H1 (cell line): ENCODE measurements around the gene UBE2M. TPM values are rescaled to one million over a fixed set of nuclear protein-coding genes. Genes with fewer than 3 reads are reported as not detected.
A peak's percentile ranks its signal among the peaks of the same experiment; 100 is the strongest.

ENCODE experiments used
- BRCA1 ChIP-seq: IDR thresholded peaks from 2 replicates; pipeline ENCODE4 v1.6.1; 2012; ENCODE audit warnings: low read depth, low read length, improper control_type of control experiment
- CHD2 ChIP-seq: IDR thresholded peaks from 2 replicates; pipeline ENCODE4 v1.6.1; 2012; ENCODE audit warnings: low read length, improper control_type of control experiment
- CTBP2 ChIP-seq: IDR thresholded peaks from 2 replicates; pipeline ENCODE4 v1.7.0; 2011; ENCODE audit warnings: borderline replicate concordance, mild to moderate bottlenecking, moderate library complexity, mixed read lengths, low read length; ENCODE audit not compliant: insufficient read depth, insufficient read length
- E2F6 ChIP-seq: IDR thresholded peaks from 2 replicates; pipeline ENCODE4 v1.6.1; 2012; ENCODE audit warnings: inconsistent platforms
- EGR1 ChIP-seq: IDR thresholded peaks from 2 replicates; pipeline ENCODE4 v1.6.1; 2011; ENCODE audit warnings: low read depth, low read length, borderline replicate concordance
- JUND ChIP-seq: IDR thresholded peaks from 2 replicates; pipeline ENCODE4 v1.6.1; 2011; ENCODE audit warnings: mild to moderate bottlenecking, improper control_type of control experiment, low read length
- NRF1 ChIP-seq: IDR thresholded peaks from 2 replicates; pipeline ENCODE4 v1.6.1; 2011; ENCODE audit warnings: mild to moderate bottlenecking, low read depth, low read length, improper control_type of control experiment
- PHF8 ChIP-seq: fragments of 200-600 bp; sonication (generic); conservative IDR thresholded peaks from 2 replicates; pipeline ENCODE4 v1.7.1; 2012; ENCODE audit warnings: low read depth, mild to moderate bottlenecking, inconsistent platforms, low read length, moderate library complexity
- SRF ChIP-seq: IDR thresholded peaks from 2 replicates; pipeline ENCODE4 v1.6.1; 2011; ENCODE audit warnings: mild to moderate bottlenecking, low read depth, low read length, moderate library complexity
- TAF1 ChIP-seq: IDR thresholded peaks from 2 replicates; pipeline ENCODE4 v1.6.1; 2011; ENCODE audit warnings: mild to moderate bottlenecking, low read depth, low read length
- TBP ChIP-seq: IDR thresholded peaks from 2 replicates; pipeline ENCODE4 v1.6.1; 2011; ENCODE audit warnings: low read depth, low read length, improper control_type of control experiment
- TCF12 ChIP-seq: IDR thresholded peaks from 2 replicates; pipeline ENCODE4 v1.6.1; 2011; ENCODE audit warnings: low read depth, mild to moderate bottlenecking, low read length
- polyA plus RNA-seq, 7 experiments: library from polyadenylated mRNA; depleted of rRNA in 3 of 7; stranded (reverse) in 5 of 7; unstranded in 2 of 7; fragments of >200 nt in 5 of 7; fragments of 200-250 nt in 2 of 7; gene quantifications; 1 replicate in 5 of 7; 2 replicates in 1 of 7; 4 replicates in 1 of 7; pipeline versions ENCODE4 v1.2.1 to v1.2.3, GENCODE V29; 2011 to 2013; ENCODE audit warnings: missing spikeins in 2 of 7, mixed read lengths in 2 of 7
- total RNA-seq: library from RNA; stranded (reverse); fragmentation: NEBNext Ultra II Directional; extraction: Animal tissue kit (Norgen Biotek cat#: 25700); gene quantifications from 2 replicates; pipeline ENCODE4 v1.2.1, GENCODE V29; 2021
- TF ChIP-seq, protein P1 (sequence below): IDR thresholded peaks from 2 replicates; pipeline ENCODE4 v1.6.1; 2012; ENCODE audit warnings: low read length, inconsistent platforms
- TF ChIP-seq, protein P2 (sequence below): IDR thresholded peaks from 2 replicates; pipeline ENCODE4 v1.6.1; 2011; ENCODE audit warnings: low read depth, mild to moderate bottlenecking, low read length; ENCODE audit not compliant: insufficient read depth
- TF ChIP-seq, protein P3 (sequence below): IDR thresholded peaks from 2 replicates; pipeline ENCODE4 v1.6.1; 2011; ENCODE audit warnings: low read length, improper control_type of control experiment
- TF ChIP-seq, protein P4 (sequence below), 3 experiments: IDR thresholded peaks; 1 replicate in 2 of 3; 2 replicates in 1 of 3; pipeline versions ENCODE4 v1.5.1 to v1.6.1; 2011; ENCODE audit warnings: low read length in 3 of 3, mild to moderate bottlenecking in 3 of 3, inconsistent platforms in 2 of 3, low read depth in 1 of 3, moderate library complexity in 1 of 3; ENCODE audit not compliant: insufficient read depth in 1 of 3; ENCODE audit errors: control extremely low read depth in 1 of 3

Gene UBE2M
- total and polyA plus RNA-seq, 2 of the 8 experiments (the other 6 are each of a cell fraction or from before 2014, with no cell fraction given), result 93.8 to 114 TPM

GRCh38 chr19:58572818-58573657 lies 14.6 kb upstream of the UBE2M start, which contains the start of gene MZF1 (continued):
- TF ChIP-seq, protein P1, sequence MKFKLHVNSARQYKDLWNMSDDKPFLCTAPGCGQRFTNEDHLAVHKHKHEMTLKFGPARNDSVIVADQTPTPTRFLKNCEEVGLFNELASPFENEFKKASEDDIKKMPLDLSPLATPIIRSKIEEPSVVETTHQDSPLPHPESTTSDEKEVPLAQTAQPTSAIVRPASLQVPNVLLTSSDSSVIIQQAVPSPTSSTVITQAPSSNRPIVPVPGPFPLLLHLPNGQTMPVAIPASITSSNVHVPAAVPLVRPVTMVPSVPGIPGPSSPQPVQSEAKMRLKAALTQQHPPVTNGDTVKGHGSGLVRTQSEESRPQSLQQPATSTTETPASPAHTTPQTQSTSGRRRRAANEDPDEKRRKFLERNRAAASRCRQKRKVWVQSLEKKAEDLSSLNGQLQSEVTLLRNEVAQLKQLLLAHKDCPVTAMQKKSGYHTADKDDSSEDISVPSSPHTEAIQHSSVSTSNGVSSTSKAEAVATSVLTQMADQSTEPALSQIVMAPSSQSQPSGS, result 0 out of 2 replicates have a peak, but pooled peaks have one; percentile 19
- TF ChIP-seq, protein P2, sequence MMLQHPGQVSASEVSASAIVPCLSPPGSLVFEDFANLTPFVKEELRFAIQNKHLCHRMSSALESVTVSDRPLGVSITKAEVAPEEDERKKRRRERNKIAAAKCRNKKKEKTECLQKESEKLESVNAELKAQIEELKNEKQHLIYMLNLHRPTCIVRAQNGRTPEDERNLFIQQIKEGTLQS, result peak; percentile 95
- peak; percentile 3; the same call in 1 of the 2 replicates for TF ChIP-seq JUND
- TF ChIP-seq TBP, result peak; percentile 21; the same call in 1 of the 2 replicates
- TF ChIP-seq EGR1, result no peak; the same call in 1 of the 2 replicates
- TF ChIP-seq NRF1, result peak; percentile 57
- no peak for TF ChIP-seq CTBP2
- TF ChIP-seq, protein P3, sequence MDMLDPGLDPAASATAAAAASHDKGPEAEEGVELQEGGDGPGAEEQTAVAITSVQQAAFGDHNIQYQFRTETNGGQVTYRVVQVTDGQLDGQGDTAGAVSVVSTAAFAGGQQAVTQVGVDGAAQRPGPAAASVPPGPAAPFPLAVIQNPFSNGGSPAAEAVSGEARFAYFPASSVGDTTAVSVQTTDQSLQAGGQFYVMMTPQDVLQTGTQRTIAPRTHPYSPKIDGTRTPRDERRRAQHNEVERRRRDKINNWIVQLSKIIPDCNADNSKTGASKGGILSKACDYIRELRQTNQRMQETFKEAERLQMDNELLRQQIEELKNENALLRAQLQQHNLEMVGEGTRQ, result 0 out of 2 replicates have a peak, but pooled peaks have one; percentile 22
- TF ChIP-seq SRF, result peak; percentile 70
- TF ChIP-seq TAF1, result 0 out of 2 replicates have a peak, but pooled peaks have one; percentile 47
- peak; percentile 80 for TF ChIP-seq PHF8
- TF ChIP-seq, protein P4, sequence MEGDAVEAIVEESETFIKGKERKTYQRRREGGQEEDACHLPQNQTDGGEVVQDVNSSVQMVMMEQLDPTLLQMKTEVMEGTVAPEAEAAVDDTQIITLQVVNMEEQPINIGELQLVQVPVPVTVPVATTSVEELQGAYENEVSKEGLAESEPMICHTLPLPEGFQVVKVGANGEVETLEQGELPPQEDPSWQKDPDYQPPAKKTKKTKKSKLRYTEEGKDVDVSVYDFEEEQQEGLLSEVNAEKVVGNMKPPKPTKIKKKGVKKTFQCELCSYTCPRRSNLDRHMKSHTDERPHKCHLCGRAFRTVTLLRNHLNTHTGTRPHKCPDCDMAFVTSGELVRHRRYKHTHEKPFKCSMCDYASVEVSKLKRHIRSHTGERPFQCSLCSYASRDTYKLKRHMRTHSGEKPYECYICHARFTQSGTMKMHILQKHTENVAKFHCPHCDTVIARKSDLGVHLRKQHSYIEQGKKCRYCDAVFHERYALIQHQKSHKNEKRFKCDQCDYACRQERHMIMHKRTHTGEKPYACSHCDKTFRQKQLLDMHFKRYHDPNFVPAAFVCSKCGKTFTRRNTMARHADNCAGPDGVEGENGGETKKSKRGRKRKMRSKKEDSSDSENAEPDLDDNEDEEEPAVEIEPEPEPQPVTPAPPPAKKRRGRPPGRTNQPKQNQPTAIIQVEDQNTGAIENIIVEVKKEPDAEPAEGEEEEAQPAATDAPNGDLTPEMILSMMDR (IDR thresholded peaks at IDR 0.05; ENCODE audit: control extremely low read depth in 1 of 3, insufficient read depth in 1 of 3, low read depth in 1 of 3, low read length in 3 of 3), result peak in 2 of 3 experiments; percentile 16 to 17; a peak in 2 of 4 replicates
- TF ChIP-seq E2F6, result 0 out of 2 replicates have a peak, but pooled peaks have one; percentile 5
- 0 out of 2 replicates have a peak, but pooled peaks have one; percentile 37 for TF ChIP-seq BRCA1
- TF ChIP-seq CHD2, result peak; percentile 55; the same call in 1 of the 2 replicates
- no peak for TF ChIP-seq TCF12
